Nasal cavity respiratory epithelium epithelial cell of viscerocranial mucosa (primary cell): ENCODE measurements around the gene CHMP1B. TPM values are rescaled to one million over a fixed set of nuclear protein-coding genes. Genes with fewer than 3 reads are reported as not detected.

ENCODE experiments used
- total RNA-seq: library from RNA; depleted of rRNA; stranded (reverse); fragments of >200 nt; gene quantifications from 2 replicates; pipeline ENCODE4 v1.2.3, GENCODE V29; 2014

Gene CHMP1B, protein sequence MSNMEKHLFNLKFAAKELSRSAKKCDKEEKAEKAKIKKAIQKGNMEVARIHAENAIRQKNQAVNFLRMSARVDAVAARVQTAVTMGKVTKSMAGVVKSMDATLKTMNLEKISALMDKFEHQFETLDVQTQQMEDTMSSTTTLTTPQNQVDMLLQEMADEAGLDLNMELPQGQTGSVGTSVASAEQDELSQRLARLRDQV
- total RNA-seq: 150 and 161 TPM in 2 replicates

DNA sequence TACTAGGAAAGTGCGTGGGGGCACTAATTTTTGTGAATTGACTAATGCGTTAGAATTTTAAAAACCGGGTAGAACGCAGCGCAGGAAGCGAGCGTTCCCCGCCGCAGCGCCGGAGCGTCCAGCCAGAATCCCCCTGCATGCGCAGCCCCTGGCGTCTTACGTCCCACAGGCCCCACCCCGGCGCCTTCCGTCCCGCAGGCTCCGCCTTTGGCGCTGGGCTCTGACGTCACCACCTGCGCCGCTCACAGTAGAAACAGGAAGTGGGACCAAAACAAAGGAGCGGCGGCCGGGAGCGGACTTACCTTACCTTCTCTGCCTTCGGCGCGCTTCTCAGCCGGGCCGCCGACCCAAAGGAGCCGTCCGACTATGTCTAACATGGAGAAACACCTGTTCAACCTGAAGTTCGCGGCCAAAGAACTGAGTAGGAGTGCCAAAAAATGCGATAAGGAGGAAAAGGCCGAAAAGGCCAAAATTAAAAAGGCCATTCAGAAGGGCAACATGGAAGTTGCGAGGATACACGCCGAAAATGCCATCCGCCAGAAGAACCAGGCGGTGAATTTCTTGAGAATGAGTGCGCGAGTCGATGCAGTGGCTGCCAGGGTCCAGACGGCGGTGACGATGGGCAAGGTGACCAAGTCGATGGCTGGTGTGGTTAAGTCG, at the start of gene CHMP1B:
Gene CHMP1B, plus strand, starts transcription at position 268 of the 660 bp plus-strand sequence. Its CDS starts 99 bp downstream, at position 367.

Other genes with a start within 250 kb of the CHMP1B start
- not detected in 2 replicates for gene SLC35G4, start 241.8 kb upstream of the CHMP1B start, total RNA-seq
- gene GNAL, start 162.1 kb upstream of the CHMP1B start, total RNA-seq: 9.6 and 17.1 TPM in 2 replicates
- gene MPPE1, start 56.9 kb downstream of the CHMP1B start, total RNA-seq: 28.7 and 40.1 TPM in 2 replicates
- 47.1 and 91.6 TPM in 2 replicates for gene IMPA2, start 130.1 kb downstream of the CHMP1B start, total RNA-seq
- gene ANKRD62, start 242.4 kb downstream of the CHMP1B start, total RNA-seq: under 0.01 TPM in 1 of 2 replicates, not detected in the other